MM.1S (cell line): ENCODE data around the gene ACAD11.
A peak's percentile ranks its signal among the peaks of the same experiment; 100 is the strongest.
"Not testable (repeated sequence)": the region's sequence is repeated elsewhere in the genome, so short reads cannot be mapped to it uniquely, and the experiment has no call there.

Source experiments
- DNase-seq: peaks from one replicate; pipeline ENCODE4 v3.0.0-alpha.2; 2015
- H2AFZ ChIP-seq: fragments of 300-600 bp; sonication (generic); 2 replicates; pipeline ENCODE4 v1.6.0; 2016; ENCODE audit warnings: antibody characterized with exemption, low read length
- H3F3A ChIP-seq: fragments of 300-600 bp; sonication (generic); 2 replicates; pipeline ENCODE4 v1.6.1; 2016; ENCODE audit warnings: mild to moderate bottlenecking, antibody characterized with exemption, low read length, moderate library complexity, mixed read lengths; ENCODE audit not compliant: insufficient read depth
- H3K27ac ChIP-seq: fragments of 300-600 bp; sonication (generic); 2 replicates; pipeline ENCODE4 v1.5.1; 2016; ENCODE audit warnings: mild to moderate bottlenecking, low read length
- H3K27me3 ChIP-seq: fragments of 300-600 bp; sonication (generic); replicated peaks from 2 replicates; pipeline ENCODE4 v1.6.0; 2016; ENCODE audit warnings: low read length; ENCODE audit not compliant: insufficient read depth
- H3K36me3 ChIP-seq: fragments of 300-600 bp; sonication (generic); replicated peaks from 2 replicates; pipeline ENCODE4 v1.6.1; 2016; ENCODE audit warnings: mild to moderate bottlenecking, low read length, mixed read lengths; ENCODE audit not compliant: insufficient read depth
- H3K4me1 ChIP-seq: fragments of 300-600 bp; sonication (generic); 2 replicates; pipeline ENCODE4 v1.6.1; 2016; ENCODE audit warnings: low read length, mixed read lengths
- H3K4me2 ChIP-seq: fragments of 300-600 bp; sonication (generic); 2 replicates; pipeline ENCODE4 v1.6.0; 2016; ENCODE audit warnings: low read depth, low read length
- H3K4me3 ChIP-seq: fragments of 300-600 bp; sonication (generic); 2 replicates; pipeline ENCODE4 v1.5.1; 2016; ENCODE audit warnings: low read length, mixed read lengths
- H3K79me2 ChIP-seq: fragments of 300-600 bp; sonication (generic); 2 replicates; pipeline ENCODE4 v1.6.1; 2016; ENCODE audit warnings: mixed run types, low read length, mixed read lengths
- H3K9ac ChIP-seq: fragments of 300-600 bp; sonication (generic); 2 replicates; pipeline ENCODE4 v1.6.1; 2016; ENCODE audit warnings: low read length, mixed read lengths
- H3K9me2 ChIP-seq: fragments of 300-600 bp; sonication (generic); replicated peaks from 2 replicates; pipeline ENCODE4 v1.6.1; 2016; ENCODE audit warnings: mild to moderate bottlenecking, low read length, mixed read lengths; ENCODE audit not compliant: insufficient read depth
- H3K9me3 ChIP-seq: fragments of 300-600 bp; sonication (generic); replicated peaks from 2 replicates; pipeline ENCODE4 v1.6.1; 2016; ENCODE audit warnings: mild to moderate bottlenecking, low read length, mixed read lengths; ENCODE audit not compliant: insufficient read depth
- H4K20me1 ChIP-seq: fragments of 300-600 bp; sonication (generic); 2 replicates; pipeline ENCODE4 v1.6.1; 2016; ENCODE audit warnings: mild to moderate bottlenecking, low read length, moderate library complexity, mixed read lengths; ENCODE audit not compliant: insufficient read depth
- CTCF ChIP-seq: fragments of 300-600 bp; sonication (generic); IDR thresholded peaks from 2 replicates; pipeline ENCODE4 v1.5.1; 2016; ENCODE audit warnings: antibody characterized with exemption, low read length, mixed read lengths
- EZH2 ChIP-seq: fragments of 300-600 bp; sonication (generic); optimal IDR thresholded peaks from 2 replicates; pipeline ENCODE3; 2017; ENCODE audit warnings: low read depth, mild to moderate bottlenecking, antibody characterized with exemption, low read length, mixed read lengths
- EZH2phosphoT487 ChIP-seq: fragments of 300-600 bp; sonication (generic); IDR thresholded peaks from 2 replicates; pipeline ENCODE4 v1.6.1; 2018; ENCODE audit warnings: antibody characterized with exemption, low read length

The ACAD11 gene

DNA sequence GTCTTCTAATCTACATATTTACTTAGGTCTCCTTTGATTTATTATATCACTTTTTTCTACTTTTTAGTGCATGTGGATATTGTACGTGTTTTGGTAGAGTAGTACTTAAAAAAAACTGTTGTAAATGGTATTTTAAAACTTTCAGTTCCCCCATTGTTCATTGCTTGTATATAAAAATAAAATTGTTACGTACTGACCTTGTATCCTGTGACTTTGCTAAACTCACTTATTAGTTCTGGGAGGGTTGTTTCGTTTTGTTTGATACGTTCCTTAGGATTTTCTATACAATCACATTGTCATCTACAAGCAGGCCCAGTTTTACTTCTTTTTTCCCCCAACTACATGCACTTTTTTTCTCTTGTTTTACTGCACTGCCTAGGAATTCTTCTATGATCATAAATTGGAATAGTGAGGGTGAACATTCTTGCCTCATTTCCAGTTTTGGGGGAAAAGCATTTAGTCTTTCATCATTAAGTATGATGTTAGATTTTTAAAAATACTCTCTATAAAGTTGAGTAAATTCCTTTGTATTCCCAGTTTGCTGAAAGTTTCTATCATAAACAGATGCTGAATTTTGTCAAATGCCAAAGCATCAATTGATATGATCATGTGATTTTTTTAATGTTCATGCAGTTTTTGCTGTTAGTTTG, 96.1 kb downstream of the ACAD11 start:
- Histone ChIP-seq H4K20me1 (no peaks in the 10 kb centered on the region), H3K79me2 (no peaks in the 10 kb centered on the region), H3F3A (peaks cover 14% of the 10 kb centered on the region), H3K4me2 (peak overlapping the region; percentile 34; the same call in 1 of the 2 replicates), H3K36me3 (no peaks in the 10 kb centered on the region), H3K4me1 (peaks cover 36% of the 10 kb centered on the region), H3K27ac (peak overlapping the region; percentile 44), H3K4me3 (no peak overlapping the region), H3K27me3 (no peaks in the 10 kb centered on the region), H3K9ac (peak overlapping the region; percentile 8; the same call in 1 of the 2 replicates), H2AFZ (no peak overlapping the region), H3K9me3 (no peaks in the 10 kb centered on the region), H3K9me2 (no peaks in the 10 kb centered on the region)
- DNase-seq = no peak
- TF ChIP-seq EZH2phosphoT487 (no peak), EZH2 (no peak), CTCF (no peak)

DNA sequence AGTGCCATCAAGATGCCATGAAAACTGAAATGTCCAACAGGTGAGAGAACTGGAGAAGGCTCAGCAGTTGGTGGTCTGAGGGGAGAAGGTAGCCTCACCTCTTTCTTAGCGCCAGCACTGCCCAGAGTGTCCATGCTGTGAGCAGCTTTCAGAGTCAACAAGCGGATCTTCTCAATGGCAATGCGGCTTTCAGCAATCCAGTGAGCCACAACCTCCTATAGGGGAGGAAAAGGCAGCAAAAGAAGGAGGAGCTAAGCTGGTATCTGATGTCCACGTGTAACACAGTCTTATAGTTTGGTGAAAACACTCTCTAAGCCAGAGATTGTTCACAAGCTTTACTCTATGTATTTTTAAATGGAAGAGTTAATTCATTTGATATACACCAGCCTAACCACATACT, 98.6 kb downstream of the ACAD11 start:
- Histone ChIP-seq H3K4me1 (peaks cover 23% of the 10 kb centered on the region), H3F3A (no peaks in the 10 kb centered on the region), H3K9me3 (no peaks in the 10 kb centered on the region), H3K9ac (no peak overlapping the region), H3K4me2 (no peak overlapping the region), H4K20me1 (no peaks in the 10 kb centered on the region), H3K79me2 (no peaks in the 10 kb centered on the region), H3K27me3 (no peaks in the 10 kb centered on the region), H3K4me3 (no peak overlapping the region), H3K9me2 (no peaks in the 10 kb centered on the region), H3K36me3 (no peaks in the 10 kb centered on the region), H3K27ac (no peak overlapping the region), H2AFZ (no peak overlapping the region)
- TF ChIP-seq EZH2phosphoT487 (no peak), EZH2 (no peak), CTCF (no peak)
- no peak for DNase-seq

DNA sequence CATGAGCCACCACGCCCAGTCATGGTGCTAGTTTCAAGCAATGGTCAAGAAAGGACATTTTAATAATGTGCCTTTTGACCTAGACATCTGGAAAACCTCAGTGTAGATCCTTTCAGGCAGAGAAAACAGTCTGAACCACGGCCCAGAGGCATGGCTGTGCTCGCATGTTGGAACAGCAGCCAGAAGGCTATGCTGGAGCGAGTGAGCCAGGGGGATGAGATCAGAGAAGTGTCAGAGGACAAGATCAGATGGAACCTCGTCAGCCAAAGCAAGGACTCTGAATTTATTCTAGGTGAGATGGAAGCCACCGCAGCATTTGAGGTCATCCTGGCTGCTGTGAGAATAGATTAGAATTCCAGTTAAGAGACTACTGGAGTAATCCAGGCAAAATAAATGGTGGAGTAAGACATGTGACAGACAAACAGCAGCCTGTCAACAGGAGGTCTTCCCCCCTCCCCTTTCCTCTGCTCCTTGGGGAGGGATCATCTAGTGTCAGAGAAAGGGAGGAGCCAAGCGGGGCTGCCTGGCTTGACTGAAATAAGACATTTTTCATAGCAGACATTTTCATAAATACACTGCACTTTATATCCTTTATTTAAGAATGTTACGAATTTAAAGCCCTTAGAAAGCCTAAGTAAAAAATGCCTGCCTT, 103.0 kb downstream of the ACAD11 start:
- peaks cover 7% of the 10 kb centered on the region; the same call in 1 of the 2 replicates for H3K4me1 ChIP-seq
- no peak overlapping the region for H3K9ac ChIP-seq
- H4K20me1 ChIP-seq = no peaks in the 10 kb centered on the region
- H3K27ac ChIP-seq = no peak overlapping the region
- H3K9me3 ChIP-seq = no peaks in the 10 kb centered on the region
- H3K4me2 ChIP-seq = no peak overlapping the region
- H3K36me3 ChIP-seq = no peaks in the 10 kb centered on the region
- TF ChIP-seq CTCF (no peak), EZH2phosphoT487 (no peak), EZH2 (no peak)
- no peaks in the 10 kb centered on the region for H3K79me2 ChIP-seq
- H3K4me3 ChIP-seq = no peak overlapping the region
- H3K27me3 ChIP-seq = no peaks in the 10 kb centered on the region
- no peaks in the 10 kb centered on the region for H3K9me2 ChIP-seq
- H3F3A ChIP-seq = no peaks in the 10 kb centered on the region
- H2AFZ ChIP-seq = no peak overlapping the region
- DNase-seq = no peak

- H3K36me3 ChIP-seq, H3K9me2 ChIP-seq, H3F3A ChIP-seq, H3K27ac ChIP-seq, DNase-seq, H4K20me1 ChIP-seq, H3K9ac ChIP-seq, H2AFZ ChIP-seq, H3K4me3 ChIP-seq, H3K4me2 ChIP-seq, H3K79me2 ChIP-seq, H3K9me3 ChIP-seq, H3K27me3 ChIP-seq: not testable (repeated sequence)
- H3K4me1 ChIP-seq = peaks cover 14% of the 10 kb centered on the region
Observed at GRCh38 chr3:132556036-132556386, 103.6 kb downstream of the ACAD11 start.
